B cell (primary cell): ENCODE measurements around the gene MAJIN. TPM values are rescaled to one million over a fixed set of nuclear protein-coding genes. Genes with fewer than 3 reads are reported as not detected.

Experiments
- ATAC-seq: fragments of 200-7000 bp; cut with Tn5 transposase; one replicate; pipeline ENCODE4 v1.10.0; 2021; ENCODE audit warnings: low read depth, mild to moderate bottlenecking, moderate number of reproducible peaks, moderate library complexity
- CTCF ChIA-PET: fragments of 350-600 bp; sonication (Branson Sonifier 250); formaldehyde crosslinking; loops from one replicate; lab custom pipeline; 2021; ENCODE audit warnings: antibody characterized with exemption, inconsistent platforms; lab: Charles Lee
- POLR2A ChIA-PET: fragments of 350-600 bp; sonication (Branson Sonifier 250); formaldehyde crosslinking; loops from one replicate; lab custom pipeline; 2021; ENCODE audit warnings: antibody characterized with exemption; lab: Charles Lee
- DNase-seq: peaks from one replicate; pipeline ENCODE4 v3.0.0; 2013
- H2AFZ ChIP-seq: 2 replicates; pipeline ENCODE4 v1.6.1; 2012; ENCODE audit warnings: mild to moderate bottlenecking, low read depth, low read length; ENCODE audit not compliant: insufficient read depth, poor library complexity, severe bottlenecking
- H3K27ac ChIP-seq, 2 donors: 1 replicate in 1 of 2; 2 replicates in 1 of 2; pipeline ENCODE4 v1.5.1; 2012 to 2013; ENCODE audit warnings: low read length in 2 of 2, mild to moderate bottlenecking in 2 of 2, moderate library complexity in 1 of 2
- H3K27me3 ChIP-seq, 4 experiments: fragments of 200-600 bp in 1 of 4; sonication (generic) in 1 of 4; replicated peaks in 1 of 4; 1 replicate in 2 of 4; 2 replicates in 2 of 4; pipeline versions ENCODE4 v1.6.1 to v1.7.0; 2013 to 2016; ENCODE audit warnings: low read length in 3 of 4, mild to moderate bottlenecking in 2 of 4, mixed read lengths in 1 of 4, moderate library complexity in 1 of 4; ENCODE audit not compliant: insufficient read depth in 4 of 4, control insufficient read depth in 3 of 4; ENCODE audit errors: control extremely low read depth in 1 of 4
- H3K36me3 ChIP-seq, 2 experiments: replicated peaks in 1 of 2; 1 replicate in 1 of 2; 2 replicates in 1 of 2; pipeline versions ENCODE4 v1.6.1 to v1.7.1; 2013; ENCODE audit warnings: low read length in 1 of 2; ENCODE audit not compliant: insufficient read depth in 2 of 2, control insufficient read depth in 1 of 2; ENCODE audit errors: control extremely low read depth in 1 of 2, extremely low read depth in 1 of 2
- H3K4me1 ChIP-seq, 2 donors: fragments of 200-600 bp in 1 of 2; sonication (generic) in 1 of 2; 1 replicate in 1 of 2; 2 replicates in 1 of 2; pipeline versions ENCODE4 v1.5.1 to v1.6.1; 2013 to 2017; ENCODE audit warnings: low read length in 2 of 2; ENCODE audit not compliant: control insufficient read depth in 2 of 2, insufficient read depth in 2 of 2
- H3K4me2 ChIP-seq: replicated peaks from 2 replicates; pipeline ENCODE3; 2012; ENCODE audit warnings: mild to moderate bottlenecking, low read depth, low read length; ENCODE audit not compliant: poor library complexity, severe bottlenecking
- H3K4me3 ChIP-seq, 5 experiments: fragments of 200-600 bp in 1 of 5; sonication (generic) in 1 of 5; 1 replicate in 3 of 5; 2 replicates in 2 of 5; pipeline versions ENCODE4 v1.5.1 to v1.7.0; 2011 to 2016; ENCODE audit warnings: low read length in 4 of 5, mild to moderate bottlenecking in 4 of 5, low read depth in 2 of 5, control low read depth in 1 of 5, moderate library complexity in 1 of 5; ENCODE audit not compliant: insufficient read depth in 1 of 5; ENCODE audit errors: control extremely low read depth in 1 of 5, extremely low read depth in 1 of 5
- H3K79me2 ChIP-seq: fragments of 200-600 bp; sonication (generic); one replicate; pipeline ENCODE4 v1.6.0; 2016; ENCODE audit warnings: low read length; ENCODE audit not compliant: control insufficient read depth, insufficient read depth
- H3K9ac ChIP-seq: fragments of 200-600 bp; sonication (generic); 2 replicates; pipeline ENCODE4 v1.6.1; 2017; ENCODE audit warnings: mild to moderate bottlenecking, low read length, moderate library complexity
- H3K9me3 ChIP-seq, 3 donors: one replicate each; pipeline versions ENCODE4 v1.6.1 to v1.7.1; 2013; ENCODE audit warnings: low read length in 2 of 3; ENCODE audit not compliant: control insufficient read depth in 2 of 3, insufficient read depth in 1 of 3; ENCODE audit errors: control extremely low read depth in 1 of 3
- H4K20me1 ChIP-seq: 2 replicates; pipeline ENCODE4 v1.6.0; 2012; ENCODE audit warnings: mild to moderate bottlenecking, low read length; ENCODE audit not compliant: insufficient read depth, control insufficient read depth, poor library complexity, severe bottlenecking
- H3K27ac Mint-ChIP-seq: one replicate; pipeline ENCODE4 v1.8.0; 2021; ENCODE audit warnings: mixed read lengths
- H3K27me3 Mint-ChIP-seq: one replicate; pipeline ENCODE4 v1.8.0; 2021; ENCODE audit warnings: mixed read lengths
- H3K4me1 Mint-ChIP-seq: one replicate; pipeline ENCODE4 v1.8.0; 2021; ENCODE audit warnings: mixed read lengths
- H3K4me3 Mint-ChIP-seq: one replicate; pipeline ENCODE4 v1.8.0; 2021; ENCODE audit warnings: mixed read lengths
- H3K9me3 Mint-ChIP-seq: one replicate; pipeline ENCODE4 v1.8.0; 2022; ENCODE audit warnings: mixed read lengths; ENCODE audit not compliant: insufficient read depth
- CTCF ChIP-seq: fragments of 200-600 bp; IDR thresholded peaks from one replicate; pipeline ENCODE4 v1.8.0; 2022; ENCODE audit warnings: antibody characterized with exemption, mild to moderate bottlenecking
- EZH2 ChIP-seq: IDR thresholded peaks from 2 replicates; pipeline ENCODE4 v1.6.1; 2012; ENCODE audit warnings: borderline replicate concordance, low read depth, mild to moderate bottlenecking, moderate library complexity, low read length; ENCODE audit not compliant: insufficient read depth, poor library complexity, severe bottlenecking
- WGBS: methylation state at CpG from one replicate; pipeline ENCODE4 v1.1.5; 2013; ENCODE audit warnings: missing lambda C conversion rate; ENCODE audit not compliant: insufficient coverage; 5-methylcytosine and 5-hydroxymethylcytosine counted together
- intact Hi-C: fragments of 100-400 bp; cut with micrococcal nuclease; formaldehyde crosslinking; loops from one replicate; pipeline ENCODE4 v1.10.0; 2022
- polyA plus RNA-seq: library from polyadenylated mRNA; depleted of rRNA; stranded (reverse); fragments of >200 nt; gene quantifications from 2 replicates; pipeline ENCODE4 v1.2.3, GENCODE V29; 2012
- total RNA-seq, 2 donors: library from RNA; stranded (reverse); fragments of 120-200 nt in 1 of 2; gene quantifications; 1 replicate in 1 of 2; 2 replicates in 1 of 2; pipeline versions ENCODE4 v1.2.3 to v1.2.4, GENCODE V29; 2013 to 2022

MAJIN gene
- total and polyA plus RNA-seq, 2 donors (not counting 1 experiment from before 2014, with no cell fraction given), result 0.71 to 2.4 TPM

- no peaks in the 10 kb centered on the region for H3K27me3 ChIP-seq
- H4K20me1 ChIP-seq, result no peaks in the 10 kb centered on the region
- H3K4me2 ChIP-seq, result no peak overlapping the region
- no peak overlapping the region for H3K9ac ChIP-seq
- Mint-ChIP-seq H3K9me3 (no peaks in the 10 kb centered on the region), H3K27me3 (no peaks in the 10 kb centered on the region), H3K27ac (no peak overlapping the region), H3K4me3 (no peak overlapping the region), H3K4me1 (no peaks in the 10 kb centered on the region)
- intact Hi-C loops, result no loop called here
- ChIA-PET POLR2A (interaction anchor here (0.6 kb wide), 1 partner anchor 61 kb away, joined by 6 read pairs; no protein-coding TSS in a partner anchor), CTCF (interaction anchor here (0.6 to 0.7 kb wide), 3 partner anchors 35 to 760 kb away, joined by 3 read pairs; no protein-coding TSS in a partner anchor)
- no peaks in the 10 kb centered on the region for H3K79me2 ChIP-seq
- no peaks in the 10 kb centered on the region for H3K9me3 ChIP-seq
- DNase-seq, result no peak
- TF ChIP-seq EZH2, result no peak
- no peak for TF ChIP-seq CTCF
- H3K4me3 ChIP-seq, result no peak overlapping the region
- no peaks in the 10 kb centered on the region for H3K4me1 ChIP-seq
- whole genome bisulfite sequencing, result 93% methylated on average over 24 of the region's 27 CpGs
- ATAC-seq, result no peak
- no peak overlapping the region for H2AFZ ChIP-seq
- H3K36me3 ChIP-seq, result peaks cover 0 to 32% of the 10 kb centered on the region in 2 experiments
- no peak overlapping the region for H3K27ac ChIP-seq
These were observed 37.1 kb downstream of the MAJIN start for GRCh38 chr11:64934682-64935358.
